Nephron progenitor cell (in vitro differentiated cells): ENCODE data around the gene RANGAP1.

Source experiments
- DNase-seq: peaks from one replicate; pipeline ENCODE4 v3.0.0; 2021
- H3K27ac Mint-ChIP-seq: 2 replicates; pipeline ENCODE4 v1.8.0; 2021; ENCODE audit warnings: mild to moderate bottlenecking, moderate library complexity, mixed read lengths
- H3K27me3 Mint-ChIP-seq: 2 replicates; pipeline ENCODE4 v1.8.0; 2021; ENCODE audit warnings: mild to moderate bottlenecking, low read depth, mixed read lengths; ENCODE audit not compliant: poor library complexity
- H3K36me3 Mint-ChIP-seq: 2 replicates; pipeline ENCODE4 v1.8.0; 2021; ENCODE audit warnings: low read depth, mixed read lengths
- H3K4me1 Mint-ChIP-seq: 2 replicates; pipeline ENCODE4 v1.8.0; 2021; ENCODE audit warnings: mixed read lengths
- H3K4me3 Mint-ChIP-seq: 2 replicates; pipeline ENCODE4 v1.8.0; 2021; ENCODE audit warnings: mild to moderate bottlenecking, moderate library complexity, mixed read lengths
- H3K9me3 Mint-ChIP-seq: 2 replicates; pipeline ENCODE4 v1.8.0; 2021; ENCODE audit warnings: mild to moderate bottlenecking, moderate library complexity, mixed read lengths
- CTCF ChIP-seq: fragments of 200-600 bp; sonication (generic); IDR thresholded peaks from 2 replicates; pipeline ENCODE4 v1.5.0; 2021; ENCODE audit warnings: antibody characterized with exemption

Gene RANGAP1

GRCh38 chr22:41330169-41330568, 44.2 kb upstream of the RANGAP1 start:
- H3K27me3 Mint-ChIP-seq = no peaks in the 10 kb centered on the region
- no peaks in the 10 kb centered on the region for H3K4me1 Mint-ChIP-seq
- no peak for DNase-seq
- no peaks in the 10 kb centered on the region for H3K9me3 Mint-ChIP-seq
- peak overlapping the region; percentile 48 for H3K27ac Mint-ChIP-seq
- H3K36me3 Mint-ChIP-seq = peaks cover 53% of the 10 kb centered on the region
- no peak for TF ChIP-seq CTCF
- H3K4me3 Mint-ChIP-seq = no peak overlapping the region

- Mint-ChIP-seq H3K36me3 (peaks cover 43% of the 10 kb centered on the region), H3K27ac (peak overlapping the region; percentile 92), H3K27me3 (no peaks in the 10 kb centered on the region), H3K4me1 (no peaks in the 10 kb centered on the region), H3K4me3 (no peak overlapping the region), H3K9me3 (no peaks in the 10 kb centered on the region)
- no peak for DNase-seq
- TF ChIP-seq CTCF = no peak
These were observed 41.1 kb upstream of the RANGAP1 start for GRCh38 chr22:41327124-41327523.

- H3K27ac Mint-ChIP-seq = peak overlapping the region; percentile 32
- no peak for TF ChIP-seq CTCF
- H3K36me3 Mint-ChIP-seq = peaks cover 44% of the 10 kb centered on the region
These were observed 39.0 kb upstream of the RANGAP1 start for GRCh38 chr22:41324821-41325528.

GRCh38 chr22:41320416-41321240, 34.6 kb upstream of the RANGAP1 start:
- peak; percentile 23 for DNase-seq
- H3K4me3 Mint-ChIP-seq = no peak overlapping the region
- H3K9me3 Mint-ChIP-seq = no peaks in the 10 kb centered on the region
- H3K36me3 Mint-ChIP-seq = peaks cover 33% of the 10 kb centered on the region
- H3K27me3 Mint-ChIP-seq = no peaks in the 10 kb centered on the region
- H3K4me1 Mint-ChIP-seq = peaks cover 21% of the 10 kb centered on the region
- TF ChIP-seq CTCF = no peak
- peak overlapping the region; percentile 90 for H3K27ac Mint-ChIP-seq

More at GRCh38 chr22:41324821-41325528, 39.0 kb upstream of the RANGAP1 start:
- no peak for DNase-seq
- no peak overlapping the region for H3K4me3 Mint-ChIP-seq
- H3K9me3 Mint-ChIP-seq = no peaks in the 10 kb centered on the region
- no peaks in the 10 kb centered on the region for H3K27me3 Mint-ChIP-seq
- H3K4me1 Mint-ChIP-seq = peaks cover 9% of the 10 kb centered on the region

GRCh38 chr22:41315586-41315985, 29.6 kb upstream of the RANGAP1 start:
- Mint-ChIP-seq H3K36me3 (peaks cover 38% of the 10 kb centered on the region), H3K27me3 (no peaks in the 10 kb centered on the region), H3K9me3 (peaks cover 6% of the 10 kb centered on the region), H3K4me3 (no peak overlapping the region), H3K27ac (peak overlapping the region; percentile 19), H3K4me1 (peaks cover 21% of the 10 kb centered on the region)
- no peak for DNase-seq
- TF ChIP-seq CTCF = no peak
